ENCODE results near the gene TST.
"Not testable (repeated sequence)": the region's sequence is repeated elsewhere in the genome, so short reads cannot be mapped to it uniquely, and the experiment has no call there.

The TST gene

DNA sequence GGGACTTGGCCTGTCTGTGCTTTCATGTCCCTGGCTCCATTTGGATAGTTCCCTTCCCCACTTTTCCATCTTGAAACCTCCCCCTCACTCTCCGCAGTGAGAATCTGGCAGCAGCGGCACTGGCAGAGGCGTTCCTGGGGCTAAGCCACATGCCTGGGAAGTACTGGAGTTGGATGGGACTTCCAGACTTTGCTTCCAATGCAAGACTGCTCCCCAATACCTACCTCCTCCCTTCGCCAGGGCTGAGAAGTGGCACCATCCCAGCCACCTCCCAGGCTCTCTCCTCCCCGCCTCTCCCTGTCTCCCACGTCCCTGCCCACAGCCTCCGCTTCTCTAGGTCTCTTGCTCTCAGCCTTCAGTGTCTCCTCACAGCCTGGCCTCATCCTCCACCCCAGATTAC lies 16.6 kb downstream of the TST start:
- no peaks in the 10 kb centered on the region for H3K36me3 ChIP-seq (ENCODE audit: insufficient read depth, low read length)
- H3K9me3 ChIP-seq (ENCODE audit: control insufficient read depth, insufficient read depth, low read length), result peaks cover 3% of the 10 kb centered on the region; the same call in 1 of the 2 replicates
- H3K4me1 ChIP-seq (ENCODE audit: insufficient read depth, low read length), result no peaks in the 10 kb centered on the region; the same call in 1 of the 2 replicates
- no peak overlapping the region for H3K9ac ChIP-seq (ENCODE audit: low read depth, low read length)

DNA sequence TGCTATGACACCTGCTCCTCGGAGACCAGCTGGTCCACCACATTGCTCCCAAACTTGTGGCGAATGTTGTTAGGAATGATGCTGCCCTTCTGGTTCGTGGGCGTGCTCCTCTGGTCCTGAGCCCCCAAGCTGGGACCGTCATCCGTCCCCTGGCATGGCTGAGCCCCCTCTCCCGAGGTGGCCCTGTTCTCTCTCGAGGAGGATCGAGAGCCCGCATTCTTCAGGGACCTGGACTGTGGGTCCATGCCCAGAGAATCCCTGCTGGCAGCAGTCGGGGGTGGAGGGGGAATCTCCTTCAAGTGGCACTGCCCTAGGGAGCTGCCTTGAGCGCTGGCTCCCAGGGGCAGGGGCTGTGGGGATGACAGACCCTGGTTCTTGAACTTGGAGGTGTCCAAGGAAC lies 17.4 kb downstream of the TST start:
- no peaks in the 10 kb centered on the region; the same call in 1 of the 2 replicates for H3K4me1 ChIP-seq (ENCODE audit: insufficient read depth, low read length)
- no peak overlapping the region for H3K9ac ChIP-seq (ENCODE audit: low read depth, low read length)
- peaks cover 3% of the 10 kb centered on the region; the same call in 1 of the 2 replicates for H3K9me3 ChIP-seq (ENCODE audit: control insufficient read depth, insufficient read depth, low read length)
- H3K36me3 ChIP-seq (ENCODE audit: insufficient read depth, low read length), result no peaks in the 10 kb centered on the region

DNA sequence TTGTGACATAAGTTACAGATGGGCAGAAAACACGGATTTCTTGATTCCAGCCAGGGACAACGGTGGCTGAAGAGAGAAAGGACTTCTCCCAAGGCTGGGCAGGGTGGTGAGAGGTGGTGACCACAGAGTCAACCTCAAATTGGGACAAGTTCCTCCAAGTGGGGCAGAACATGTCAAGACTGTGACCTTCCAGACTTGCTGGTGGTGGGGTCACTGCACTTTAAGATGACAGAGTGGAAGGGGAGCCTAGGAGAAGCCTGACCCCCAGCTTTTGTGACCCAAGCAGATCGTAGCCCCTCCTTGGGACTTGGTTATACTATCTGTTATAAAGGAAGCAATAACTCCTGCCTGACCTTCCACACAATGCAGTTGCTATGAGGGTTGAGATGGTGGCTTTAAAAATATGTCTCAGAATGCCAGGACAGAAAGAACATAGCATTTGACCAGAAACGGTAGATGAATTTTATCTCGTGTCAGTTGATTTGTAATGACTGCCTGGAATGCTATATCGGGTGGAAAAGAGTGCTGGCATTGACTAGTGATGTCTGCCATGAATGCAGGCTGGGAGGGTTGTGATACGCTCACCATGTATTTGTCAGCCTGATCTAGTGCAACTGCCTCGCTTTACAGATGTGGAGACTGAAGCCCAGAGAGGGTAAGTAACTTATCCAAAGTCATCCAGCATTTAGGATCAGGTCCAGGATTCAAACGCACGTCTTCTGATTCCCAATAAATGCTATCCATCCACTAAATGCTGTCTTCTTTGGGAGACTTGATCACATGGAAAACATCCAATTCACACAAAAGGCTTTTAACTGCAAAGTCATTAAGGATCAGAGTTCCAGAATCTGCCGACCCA lies 18.3 kb downstream of the TST start:
- H3K4me1 ChIP-seq (ENCODE audit: insufficient read depth, low read length), result no peaks in the 10 kb centered on the region; the same call in 1 of the 2 replicates
- H3K36me3 ChIP-seq (ENCODE audit: insufficient read depth, low read length), result no peaks in the 10 kb centered on the region
- peaks cover 3% of the 10 kb centered on the region; the same call in 1 of the 2 replicates for H3K9me3 ChIP-seq (ENCODE audit: control insufficient read depth, insufficient read depth, low read length)
- no peak overlapping the region; the same call in 1 of the 2 replicates for H3K9ac ChIP-seq (ENCODE audit: low read depth, low read length)

DNA sequence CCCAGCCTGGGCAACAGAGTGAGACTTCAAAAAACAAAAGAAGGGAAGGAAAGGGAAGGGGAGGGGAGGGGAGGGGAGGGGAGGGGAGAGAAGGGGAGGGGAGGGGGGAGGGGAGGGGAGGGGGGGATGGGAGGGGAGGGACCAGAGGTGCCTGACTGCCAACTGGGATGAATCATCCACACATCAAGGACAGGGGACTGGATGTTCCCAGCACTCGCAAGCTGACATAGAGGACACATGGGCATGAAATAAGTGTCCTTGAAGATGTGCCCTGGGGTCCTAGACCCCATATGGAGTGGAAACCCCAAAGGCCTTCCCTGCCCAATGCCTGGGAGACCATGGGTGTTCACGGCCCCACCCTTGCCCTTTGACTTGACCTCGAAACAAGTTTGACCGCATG lies 19.8 kb downstream of the TST start:
- H3K9ac ChIP-seq (ENCODE audit: low read depth, low read length), result no peak overlapping the region

DNA sequence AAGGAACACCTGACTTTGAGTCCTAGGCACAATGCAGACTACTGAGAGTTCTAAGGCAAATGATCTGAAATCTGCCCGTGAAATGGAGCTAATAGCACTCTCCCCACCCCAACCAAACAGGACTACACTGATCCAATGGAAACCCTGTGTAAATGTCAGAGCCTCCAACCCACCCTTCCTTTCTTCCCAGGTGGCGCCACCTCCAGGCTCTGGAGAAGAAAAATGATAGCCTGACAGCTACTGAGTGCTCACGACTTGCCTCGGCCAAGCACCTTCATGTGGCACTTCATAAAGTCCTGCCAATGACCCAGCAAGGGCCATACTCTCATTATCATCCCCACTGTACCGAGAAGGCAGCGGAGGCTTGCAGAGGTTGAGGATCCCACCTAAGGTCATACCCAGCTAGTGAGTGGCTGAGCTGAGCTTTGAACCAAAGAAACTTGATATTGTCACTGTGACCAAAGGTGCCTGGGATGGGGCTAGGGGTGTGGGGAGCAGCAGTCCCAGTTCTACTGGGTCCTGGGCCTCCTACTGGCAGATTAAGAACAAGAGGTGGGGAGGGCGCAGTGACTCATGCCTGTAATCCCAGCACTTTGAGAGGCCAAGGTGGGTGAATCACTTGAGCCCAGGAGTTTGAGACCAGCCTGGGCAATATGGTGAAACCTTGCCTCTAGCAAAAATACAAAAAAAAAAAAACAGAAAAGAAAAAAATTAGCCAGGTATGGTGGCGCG lies 20.5 kb downstream of the TST start:
- H3K36me3 ChIP-seq (ENCODE audit: insufficient read depth, low read length), result no peaks in the 10 kb centered on the region
- H3K9me3 ChIP-seq (ENCODE audit: control insufficient read depth, insufficient read depth, low read length), result peaks cover 3% of the 10 kb centered on the region; the same call in 1 of the 2 replicates
- no peaks in the 10 kb centered on the region; the same call in 1 of the 2 replicates for H3K4me1 ChIP-seq (ENCODE audit: insufficient read depth, low read length)
- H3K9ac ChIP-seq (ENCODE audit: low read depth, low read length), result no peak overlapping the region

More for the DNA sequence above, 19.8 kb downstream of the TST start:
- Histone ChIP-seq H3K4me1 (ENCODE audit: insufficient read depth, low read length) (no peaks in the 10 kb centered on the region; the same call in 1 of the 2 replicates), H3K36me3 (ENCODE audit: insufficient read depth, low read length) (no peaks in the 10 kb centered on the region), H3K9me3 (ENCODE audit: control insufficient read depth, insufficient read depth, low read length) (peaks cover 3% of the 10 kb centered on the region; the same call in 1 of the 2 replicates)

DNA sequence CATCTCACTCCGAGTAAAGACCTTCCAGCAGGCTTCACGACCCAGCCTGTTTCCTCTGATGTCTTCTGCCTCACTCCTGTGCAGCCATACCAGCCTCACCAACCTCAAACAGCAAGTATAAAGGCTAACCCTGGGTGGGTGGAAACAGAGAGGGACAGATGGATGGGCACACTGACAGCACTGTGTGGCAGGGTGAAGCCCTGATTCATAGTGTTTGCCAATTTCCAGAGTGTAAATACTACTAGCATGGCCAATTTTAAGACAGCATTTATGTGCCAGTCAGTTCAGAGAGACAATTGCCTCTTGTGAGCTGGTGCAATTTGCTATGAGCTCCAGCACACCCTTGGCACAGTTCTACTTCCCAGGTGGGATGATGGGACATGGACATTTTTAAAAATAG lies 21.5 kb downstream of the TST start:
- H3K36me3 ChIP-seq (ENCODE audit: insufficient read depth, low read length), result no peaks in the 10 kb centered on the region
- H3K9me3 ChIP-seq (ENCODE audit: control insufficient read depth, insufficient read depth, low read length), result peaks cover 3% of the 10 kb centered on the region; the same call in 1 of the 2 replicates
- no peak overlapping the region for H3K9ac ChIP-seq (ENCODE audit: low read depth, low read length)
- no peaks in the 10 kb centered on the region; the same call in 1 of the 2 replicates for H3K4me1 ChIP-seq (ENCODE audit: insufficient read depth, low read length)

DNA sequence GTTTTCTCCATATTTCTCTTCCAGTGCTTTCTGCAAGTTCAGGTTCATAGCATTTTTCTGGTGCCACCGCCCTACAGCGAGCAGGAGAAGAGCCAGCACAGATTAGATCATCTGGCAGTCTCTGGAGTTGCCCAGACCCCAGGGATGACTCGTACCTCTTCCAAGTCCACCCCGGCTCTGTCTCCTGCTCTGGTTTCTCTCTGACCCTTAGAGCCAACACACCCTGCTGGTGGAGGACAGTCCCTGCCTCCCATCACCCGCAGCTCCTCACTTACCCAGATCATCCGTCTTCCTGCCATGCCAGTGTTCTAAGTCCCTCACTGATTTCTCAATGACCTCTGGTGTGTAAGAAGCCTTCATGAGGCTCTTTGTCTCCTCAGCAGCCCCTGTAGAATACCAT lies 28.0 kb downstream of the TST start:
- peaks cover 2% of the 10 kb centered on the region; the same call in 1 of the 2 replicates for H3K9me3 ChIP-seq (ENCODE audit: control insufficient read depth, insufficient read depth, low read length)
- H3K4me1 ChIP-seq (ENCODE audit: insufficient read depth, low read length), result no peaks in the 10 kb centered on the region
- no peaks in the 10 kb centered on the region for H3K36me3 ChIP-seq (ENCODE audit: insufficient read depth, low read length)
- H3K9ac ChIP-seq (ENCODE audit: low read depth, low read length), result no peak overlapping the region

DNA sequence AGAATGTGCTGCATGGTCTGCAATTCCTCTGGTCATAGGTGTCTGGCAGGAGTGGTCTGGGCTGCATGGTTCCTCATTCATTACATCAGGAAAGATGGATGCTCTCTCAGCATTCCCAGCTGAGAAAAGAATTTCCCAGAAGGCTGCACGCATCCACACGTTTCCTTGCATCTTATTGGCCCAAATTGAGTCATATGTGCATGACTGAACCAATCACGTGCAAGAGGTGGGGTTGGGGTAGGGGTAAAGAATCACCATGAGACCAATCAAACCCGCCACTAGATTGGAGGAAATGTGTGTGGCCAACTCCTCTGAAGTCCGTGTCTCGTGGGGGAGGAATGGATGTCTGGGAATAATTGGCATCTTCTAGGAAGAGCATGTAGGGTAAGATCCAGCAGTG lies 28.8 kb downstream of the TST start:
- H3K4me1 ChIP-seq (ENCODE audit: insufficient read depth, low read length), result no peaks in the 10 kb centered on the region
- no peak overlapping the region for H3K9ac ChIP-seq (ENCODE audit: low read depth, low read length)
- H3K9me3 ChIP-seq (ENCODE audit: control insufficient read depth, insufficient read depth, low read length), result peaks cover 7% of the 10 kb centered on the region; the same call in 1 of the 2 replicates
- H3K36me3 ChIP-seq (ENCODE audit: insufficient read depth, low read length), result no peaks in the 10 kb centered on the region

DNA sequence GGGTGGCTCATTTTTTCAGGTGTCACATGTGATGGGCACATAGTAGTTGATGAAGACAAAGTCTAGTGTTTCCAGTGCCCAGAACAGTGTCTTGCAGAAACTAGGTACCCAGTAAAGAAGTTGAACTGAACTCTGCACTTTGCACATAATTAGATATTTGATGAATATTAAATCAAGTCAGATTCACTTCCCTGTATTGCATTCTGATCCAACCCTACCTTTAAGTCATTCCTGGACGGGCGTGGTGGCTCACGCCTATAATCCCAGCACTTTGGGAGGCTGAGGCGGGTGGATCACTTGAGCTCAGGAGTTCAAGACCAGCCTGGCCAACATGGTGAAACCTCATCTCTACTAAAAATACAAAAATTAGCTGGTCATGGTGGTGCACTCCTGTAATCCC lies 30.2 kb downstream of the TST start:
- H3K4me1 ChIP-seq (ENCODE audit: insufficient read depth, low read length); H3K9ac ChIP-seq (ENCODE audit: low read depth, low read length): not testable (repeated sequence)

DNA sequence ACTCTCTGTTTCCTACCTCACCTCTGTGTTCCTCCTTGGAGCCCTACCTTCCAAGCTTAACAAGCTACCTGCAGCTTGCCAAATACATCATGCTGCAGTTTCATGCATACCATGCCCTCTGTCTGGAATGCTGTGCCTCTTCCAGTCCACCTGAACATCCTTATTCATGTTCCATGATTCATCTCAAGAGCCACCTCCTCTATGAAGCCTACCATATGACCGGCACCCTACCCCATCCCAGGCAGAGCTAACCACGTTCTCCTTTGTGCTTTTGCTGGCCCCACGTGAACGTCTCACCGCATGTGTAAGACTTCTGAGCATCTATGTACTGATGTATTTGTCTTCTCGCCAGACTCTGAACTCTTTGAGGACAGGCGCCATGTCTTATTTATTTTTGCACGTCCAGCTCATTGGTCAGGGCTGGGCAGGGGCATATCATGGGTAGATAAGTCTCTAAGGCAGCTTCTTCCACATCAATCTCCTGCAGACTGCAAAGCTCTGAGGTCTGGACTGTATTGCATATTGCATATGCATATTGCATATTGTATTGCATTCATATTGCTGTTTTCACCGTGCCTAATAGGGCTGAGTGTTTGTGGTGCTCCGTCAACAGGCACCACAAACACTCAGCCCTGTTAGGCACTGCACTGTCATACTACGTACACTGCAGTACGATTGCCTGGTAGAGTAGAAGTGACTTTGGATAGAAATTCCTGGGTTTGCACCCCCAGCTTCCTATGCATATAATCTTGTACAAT lies 31.0 kb downstream of the TST start:
- Histone ChIP-seq H3K9ac (ENCODE audit: low read depth, low read length) (no peak overlapping the region), H3K9me3 (ENCODE audit: control insufficient read depth, insufficient read depth, low read length) (peaks cover 11% of the 10 kb centered on the region), H3K36me3 (ENCODE audit: insufficient read depth, low read length) (no peaks in the 10 kb centered on the region), H3K4me1 (ENCODE audit: insufficient read depth, low read length) (no peaks in the 10 kb centered on the region)

More for the DNA sequence above, 30.2 kb downstream of the TST start:
- not testable (repeated sequence) for H3K36me3 ChIP-seq (ENCODE audit: insufficient read depth, low read length)
- peaks cover 11% of the 10 kb centered on the region for H3K9me3 ChIP-seq (ENCODE audit: control insufficient read depth, insufficient read depth, low read length)

DNA sequence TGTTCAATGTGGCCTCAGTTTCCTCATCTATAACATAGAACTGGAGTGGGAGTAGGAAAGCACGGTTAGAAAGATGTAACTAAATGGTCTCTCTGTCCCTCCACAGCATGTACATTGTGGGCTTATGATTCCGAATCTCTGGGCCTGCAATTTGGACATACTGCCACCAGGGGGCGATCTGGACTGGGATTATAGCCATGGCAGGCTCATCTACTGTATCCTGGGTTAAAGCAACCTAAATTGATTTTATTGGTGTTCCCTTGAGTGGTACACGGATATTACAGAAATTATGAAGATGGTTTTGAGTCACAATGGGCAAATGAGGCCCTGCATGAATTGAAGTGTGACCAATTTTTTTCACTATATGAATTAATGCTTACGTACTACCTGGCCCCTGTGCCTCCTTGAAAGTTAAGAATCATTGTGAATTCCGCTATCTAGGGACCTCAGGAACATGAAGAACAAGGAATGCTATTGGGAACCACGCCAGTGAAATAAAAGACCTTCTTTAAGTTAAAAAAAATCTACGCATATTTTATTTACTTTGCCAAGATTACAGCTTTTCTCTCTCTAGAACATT lies 32.9 kb downstream of the TST start:
- H3K4me1 ChIP-seq (ENCODE audit: insufficient read depth, low read length), result no peaks in the 10 kb centered on the region
- peaks cover 11% of the 10 kb centered on the region for H3K9me3 ChIP-seq (ENCODE audit: control insufficient read depth, insufficient read depth, low read length)
- no peak overlapping the region for H3K9ac ChIP-seq (ENCODE audit: low read depth, low read length)
- H3K36me3 ChIP-seq (ENCODE audit: insufficient read depth, low read length), result no peaks in the 10 kb centered on the region

DNA sequence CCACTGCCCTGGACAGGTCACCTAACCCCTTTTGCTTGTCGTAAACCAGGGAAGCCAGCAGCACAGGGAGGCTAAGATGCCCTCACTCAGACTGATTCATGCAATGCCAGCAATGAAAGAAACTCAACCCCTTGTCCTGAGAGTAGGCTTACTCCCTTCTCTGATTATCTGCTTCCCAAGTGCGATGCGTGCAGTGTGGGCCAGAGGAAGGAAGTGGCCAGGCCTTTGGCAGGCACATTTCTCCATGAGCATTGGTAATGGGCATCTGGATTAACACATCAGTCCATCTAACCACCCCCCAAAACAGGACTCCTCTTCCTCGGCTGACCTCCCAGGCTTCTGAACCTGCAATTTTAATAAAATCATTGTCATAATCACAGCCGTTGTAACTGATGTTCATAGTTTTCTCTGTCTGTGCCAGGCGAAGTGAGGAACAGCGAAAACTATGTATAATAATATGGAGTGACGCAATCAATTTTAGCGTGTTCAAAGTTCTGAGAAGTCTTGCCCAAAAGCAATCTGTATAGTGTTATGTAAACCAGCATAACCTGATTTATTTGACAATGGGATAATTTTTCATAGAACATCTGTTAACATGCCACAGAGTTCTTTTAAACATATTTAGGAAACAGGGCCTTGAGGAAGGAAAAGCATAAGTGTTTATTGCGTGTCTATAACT lies 33.9 kb downstream of the TST start:
- H3K9ac ChIP-seq (ENCODE audit: low read depth, low read length), result no peak overlapping the region
- peaks cover 11% of the 10 kb centered on the region for H3K9me3 ChIP-seq (ENCODE audit: control insufficient read depth, insufficient read depth, low read length)
- H3K36me3 ChIP-seq (ENCODE audit: insufficient read depth, low read length), result no peaks in the 10 kb centered on the region
- no peaks in the 10 kb centered on the region for H3K4me1 ChIP-seq (ENCODE audit: insufficient read depth, low read length)

DNA sequence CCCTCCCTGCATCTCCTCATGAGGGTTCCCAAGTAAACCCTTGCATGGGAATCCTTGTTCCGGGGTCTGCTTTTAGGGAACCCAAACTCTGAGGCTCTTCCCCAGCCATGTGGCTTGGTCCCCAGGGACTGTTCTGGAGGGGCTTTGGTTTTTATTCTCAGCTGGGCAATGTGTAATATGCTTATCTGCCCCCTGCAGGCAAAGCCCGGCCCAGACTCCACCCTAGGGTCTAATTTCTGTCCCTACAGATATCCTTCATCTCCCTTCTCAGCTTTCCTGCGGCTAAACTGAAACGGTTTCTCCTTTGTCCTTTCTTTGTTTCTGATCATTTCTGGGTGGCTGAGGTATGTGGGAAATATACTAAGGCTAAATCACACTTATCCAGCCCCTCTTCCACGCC lies 37.1 kb downstream of the TST start:
- Histone ChIP-seq H3K36me3 (ENCODE audit: insufficient read depth, low read length) (no peaks in the 10 kb centered on the region), H3K4me1 (ENCODE audit: insufficient read depth, low read length) (peaks cover 3% of the 10 kb centered on the region; the same call in 1 of the 2 replicates), H3K9ac (ENCODE audit: low read depth, low read length) (no peak overlapping the region)

More for the DNA sequence above, 37.1 kb downstream of the TST start:
- H3K9me3 ChIP-seq (ENCODE audit: control insufficient read depth, insufficient read depth, low read length), result peaks cover 11% of the 10 kb centered on the region

All from ES-I3 (cell line).